ENCODE data around the gene DYNC2H1. TPM values are rescaled to one million over a fixed set of nuclear protein-coding genes. Genes with fewer than 3 reads are reported as not detected.

The DYNC2H1 gene
- total RNA-seq, result 40.7 and 55.8 TPM in 2 replicates

GRCh38 chr11:103108933-103109817, at the start of gene DYNC2H1:
Gene DYNC2H1 (plus strand): TSS chr11:103109426. CDS start chr11:103109575, 149 bp downstream.

DNA sequence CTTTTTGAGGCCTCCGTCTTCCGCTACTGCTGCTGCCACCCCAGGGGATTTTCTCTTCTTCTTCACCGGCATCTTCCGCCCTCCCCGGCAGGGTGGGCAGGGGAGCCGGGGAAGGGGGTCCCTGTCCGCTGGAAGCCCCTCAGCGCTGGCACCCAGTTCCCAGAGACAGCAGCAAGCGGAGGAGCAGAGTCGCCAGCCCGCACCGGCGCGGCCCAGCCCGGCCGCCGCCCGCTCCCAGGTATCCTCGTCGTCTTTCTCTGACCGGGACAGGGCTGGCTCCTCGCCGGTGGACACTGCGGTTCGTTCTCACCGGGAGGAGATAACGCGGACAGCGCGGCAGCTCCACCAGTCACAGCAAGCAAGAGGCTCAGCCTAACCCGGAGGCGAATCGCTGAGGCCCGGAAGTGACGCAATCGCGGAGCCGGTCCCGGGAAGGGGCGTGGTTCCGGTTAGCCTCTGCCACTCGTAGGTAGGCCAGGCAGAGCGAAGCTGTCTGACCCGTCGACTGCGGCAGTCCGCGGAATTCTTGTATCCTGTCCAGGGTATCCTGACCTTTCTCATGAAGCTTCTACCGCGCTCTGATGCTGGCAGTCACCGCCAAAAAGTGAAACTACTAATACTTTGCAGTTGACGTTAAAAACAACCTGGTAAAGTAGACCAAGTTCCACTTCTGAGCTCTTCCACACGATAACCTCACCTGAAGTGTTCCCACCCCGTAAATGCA, 17.3 kb upstream of the DYNC2H1 start, which contains the start of gene DCUN1D5:
DCUN1D5 (minus strand) TSS at position 360 of the 724 bp plus-strand sequence; CDS start at position 72, 288 bp downstream.

Other genes starting within 250 kb of the DYNC2H1 start
- 0.18 and 1.2 TPM in 2 replicates for gene MMP12, start 234.4 kb upstream of the DYNC2H1 start, total RNA-seq
- gene MMP13, start 153.7 kb upstream of the DYNC2H1 start, total RNA-seq, result under 0.01 TPM in 1 of 2 replicates, not detected in the other
- 54.0 and 56.7 TPM in 2 replicates for gene DCUN1D5, start 17.3 kb upstream of the DYNC2H1 start, total RNA-seq

Measured in smooth muscle cell of the umbilical artery (primary cell).